K562 (cell line): ENCODE results near the gene VPS4B. TPM values are rescaled to one million over a fixed set of nuclear protein-coding genes. Genes with fewer than 3 reads are reported as not detected.

Experiments used
- ARID3B ChIP-seq: fragments of 250-450 bp; sonication (Bioruptor Pico); IDR thresholded peaks from 2 replicates; pipeline ENCODE4 v1.4.0; 2020; ENCODE audit warnings: borderline replicate concordance
- CHD2 ChIP-seq: IDR thresholded peaks from 2 replicates; pipeline ENCODE4 v1.6.1; 2011; ENCODE audit warnings: low read depth, low read length
- E2F1 ChIP-seq: sonication (generic); formaldehyde crosslinking; IDR thresholded peaks from 2 replicates; pipeline ENCODE4 v1.8.1; 2023; ENCODE audit warnings: mild to moderate bottlenecking, missing genetic modification reagents, moderate library complexity
- FOXA3 ChIP-seq, 2 experiments: fragments of 450-650 bp in 1 of 2; sonication (generic) in 1 of 2; formaldehyde crosslinking; IDR thresholded peaks in 1 of 2; conservative IDR thresholded peaks in 1 of 2; 2 replicates each; pipeline versions ENCODE4 v1.4.0 to v1.8.0; 2020 to 2022; ENCODE audit warnings: mild to moderate bottlenecking in 2 of 2, missing genetic modification reagents in 1 of 2
- HNRNPK ChIP-seq: fragments of 200-400 bp; formaldehyde crosslinking; IDR thresholded peaks from one replicate; pipeline ENCODE4 v1.6.1; 2018; ENCODE audit warnings: mild to moderate bottlenecking, low read depth, low read length; ENCODE audit not compliant: poor library complexity, severe bottlenecking
- HNRNPUL1 ChIP-seq: fragments of 200-400 bp; formaldehyde crosslinking; IDR thresholded peaks from 2 replicates; pipeline ENCODE4 v1.6.1; 2017; ENCODE audit warnings: low read length
- JUND ChIP-seq, 2 experiments: IDR thresholded peaks; 2 replicates in 1 of 2; 3 replicates in 1 of 2; pipeline ENCODE4 v1.6.1; 2011; ENCODE audit warnings: borderline replicate concordance in 2 of 2, low read depth in 2 of 2, low read length in 2 of 2, improper control_type of control experiment in 1 of 2, missing biosample characterization in 1 of 2, missing genetic modification characterization in 1 of 2, missing genetic modification reagents in 1 of 2
- MYC ChIP-seq, 2 experiments: fragments of 250-450 bp in 1 of 2; sonication (Bioruptor Pico) in 1 of 2; IDR thresholded peaks; 2 replicates each; pipeline versions ENCODE4 v1.5.1 to v1.6.1; 2012 to 2021; ENCODE audit warnings: low read depth in 2 of 2, borderline replicate concordance in 1 of 2, improper control_type of control experiment in 1 of 2, low read length in 1 of 2, mild to moderate bottlenecking in 1 of 2, moderate library complexity in 1 of 2
- NR1H2 ChIP-seq: sonication (generic); formaldehyde crosslinking; IDR thresholded peaks from 2 replicates; pipeline ENCODE4 v1.4.0; 2020; ENCODE audit warnings: mild to moderate bottlenecking, missing genetic modification reagents
- OTX1 ChIP-seq: fragments of 450-650 bp; formaldehyde crosslinking; IDR thresholded peaks from 2 replicates; pipeline ENCODE4 v1.4.0; 2022; ENCODE audit warnings: mild to moderate bottlenecking
- RFX1 ChIP-seq: fragments of 450-650 bp; IDR thresholded peaks from 2 replicates; pipeline ENCODE4 v1.6.1; 2016; ENCODE audit warnings: mild to moderate bottlenecking, moderate library complexity
- XRCC5 ChIP-seq: fragments of 200-400 bp; formaldehyde crosslinking; IDR thresholded peaks from 2 replicates; pipeline ENCODE4 v1.6.1; 2017; ENCODE audit warnings: low read depth, mild to moderate bottlenecking, low read length
- ZKSCAN3 ChIP-seq: fragments of 250-450 bp; sonication (Bioruptor Pico); IDR thresholded peaks from 2 replicates; pipeline ENCODE4 v1.4.0; 2020
- ZNF431 ChIP-seq: sonication (generic); formaldehyde crosslinking; IDR thresholded peaks from 2 replicates; pipeline ENCODE4 v1.8.0; 2022; ENCODE audit warnings: mild to moderate bottlenecking, missing genetic modification reagents
- polyA plus RNA-seq, 8 experiments: library from polyadenylated mRNA; depleted of rRNA in 4 of 8; stranded (reverse) in 5 of 8; unstranded in 3 of 8; fragments of >200 nt; fragmentation: Nextera tagmentation in 2 of 8; fragmentation: Illumina TruSeq in 1 of 8; extraction: Ambion mirVana in 2 of 8; extraction: Trizol in 1 of 8; gene quantifications; 2 replicates each; pipeline versions ENCODE4 v1.2.1 to v1.2.3, GENCODE V29; 2011 to 2014; ENCODE audit warnings: inconsistent platforms in 1 of 8, missing spikeins in 1 of 8
- total RNA-seq, 7 experiments: library from RNA; depleted of rRNA in 6 of 7; stranded (reverse); fragments of >200 nt in 6 of 7; fragmentation: Illumina TruSeq in 2 of 7; extraction: Trizol in 2 of 7; gene quantifications; 2 replicates each; pipeline versions ENCODE4 v1.2.1 to v1.2.3, GENCODE V29; 2011 to 2021; ENCODE audit warnings: low replicate concordance in 1 of 7
- TF ChIP-seq, protein P1 (sequence below), 2 experiments: fragments of 450-650 bp in 1 of 2; sonication (generic) in 1 of 2; formaldehyde crosslinking in 1 of 2; IDR thresholded peaks in 1 of 2; conservative IDR thresholded peaks in 1 of 2; 2 replicates each; pipeline versions ENCODE4 v1.6.1 to v1.8.1; 2016 to 2023; ENCODE audit warnings: mild to moderate bottlenecking in 2 of 2, moderate library complexity in 2 of 2, inconsistent platforms in 1 of 2, missing genetic modification reagents in 1 of 2
- TF ChIP-seq, protein P2 (sequence below): sonication (generic); formaldehyde crosslinking; IDR thresholded peaks from 2 replicates; pipeline ENCODE4 v1.8.1; 2023; ENCODE audit warnings: missing genetic modification reagents, mild to moderate bottlenecking, borderline replicate concordance

VPS4B gene
- total and polyA plus RNA-seq, 9 of the 15 experiments (the other 6 are each of a cell fraction or from before 2014, with no cell fraction given) = 7.3 to 16.4 (median 10.4) TPM

GRCh38 chr18:63367053-63367953 is 55.0 kb downstream of the VPS4B start, which contains the start of gene KDSR (continued):
- TF ChIP-seq CHD2 = peak; percentile 66
- no peak for TF ChIP-seq E2F1 (CRISPR knock-in tag)
- TF ChIP-seq, protein P1, sequence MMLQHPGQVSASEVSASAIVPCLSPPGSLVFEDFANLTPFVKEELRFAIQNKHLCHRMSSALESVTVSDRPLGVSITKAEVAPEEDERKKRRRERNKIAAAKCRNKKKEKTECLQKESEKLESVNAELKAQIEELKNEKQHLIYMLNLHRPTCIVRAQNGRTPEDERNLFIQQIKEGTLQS (IDR thresholded peaks at IDR 0.05) = no peak
- TF ChIP-seq, protein P1 (CRISPR knock-in tag; conservative IDR thresholded peaks at IDR 0.05) = no peak
- TF ChIP-seq NR1H2 (CRISPR knock-in tag) = no peak
- TF ChIP-seq JUND (IDR thresholded peaks at IDR 0.05; ENCODE audit: borderline replicate concordance, low read depth, low read length) = peak; percentile 30; the same call in 1 of the 2 replicates
- TF ChIP-seq JUND (tag; IDR thresholded peaks at IDR 0.05; ENCODE audit: borderline replicate concordance, low read depth, low read length) = no peak
- 0 out of 2 replicates have a peak, but pooled peaks have one; percentile 34 for TF ChIP-seq MYC (IDR thresholded peaks at IDR 0.05; ENCODE audit: low read depth, low read length)
- no peak for TF ChIP-seq MYC (CRISPR knock-in tag; IDR thresholded peaks at IDR 0.05; ENCODE audit: borderline replicate concordance, low read depth)
- TF ChIP-seq OTX1 (CRISPR knock-in tag) = no peak
- TF ChIP-seq HNRNPK = no peak
- TF ChIP-seq ZKSCAN3 = no peak
- TF ChIP-seq FOXA3 (CRISPR knock-in tag; conservative IDR thresholded peaks at IDR 0.05 in 1 of 2, IDR thresholded peaks at IDR 0.05 in 1 of 2) = no peak
- no peak for TF ChIP-seq ZNF431 (CRISPR knock-in tag)
- no peak for TF ChIP-seq RFX1
- peak; percentile 92; the same call in 1 of the 2 replicates for TF ChIP-seq XRCC5
- TF ChIP-seq HNRNPUL1 = no peak
- TF ChIP-seq ARID3B (CRISPR knock-in tag) = no peak
- TF ChIP-seq, protein P2, sequence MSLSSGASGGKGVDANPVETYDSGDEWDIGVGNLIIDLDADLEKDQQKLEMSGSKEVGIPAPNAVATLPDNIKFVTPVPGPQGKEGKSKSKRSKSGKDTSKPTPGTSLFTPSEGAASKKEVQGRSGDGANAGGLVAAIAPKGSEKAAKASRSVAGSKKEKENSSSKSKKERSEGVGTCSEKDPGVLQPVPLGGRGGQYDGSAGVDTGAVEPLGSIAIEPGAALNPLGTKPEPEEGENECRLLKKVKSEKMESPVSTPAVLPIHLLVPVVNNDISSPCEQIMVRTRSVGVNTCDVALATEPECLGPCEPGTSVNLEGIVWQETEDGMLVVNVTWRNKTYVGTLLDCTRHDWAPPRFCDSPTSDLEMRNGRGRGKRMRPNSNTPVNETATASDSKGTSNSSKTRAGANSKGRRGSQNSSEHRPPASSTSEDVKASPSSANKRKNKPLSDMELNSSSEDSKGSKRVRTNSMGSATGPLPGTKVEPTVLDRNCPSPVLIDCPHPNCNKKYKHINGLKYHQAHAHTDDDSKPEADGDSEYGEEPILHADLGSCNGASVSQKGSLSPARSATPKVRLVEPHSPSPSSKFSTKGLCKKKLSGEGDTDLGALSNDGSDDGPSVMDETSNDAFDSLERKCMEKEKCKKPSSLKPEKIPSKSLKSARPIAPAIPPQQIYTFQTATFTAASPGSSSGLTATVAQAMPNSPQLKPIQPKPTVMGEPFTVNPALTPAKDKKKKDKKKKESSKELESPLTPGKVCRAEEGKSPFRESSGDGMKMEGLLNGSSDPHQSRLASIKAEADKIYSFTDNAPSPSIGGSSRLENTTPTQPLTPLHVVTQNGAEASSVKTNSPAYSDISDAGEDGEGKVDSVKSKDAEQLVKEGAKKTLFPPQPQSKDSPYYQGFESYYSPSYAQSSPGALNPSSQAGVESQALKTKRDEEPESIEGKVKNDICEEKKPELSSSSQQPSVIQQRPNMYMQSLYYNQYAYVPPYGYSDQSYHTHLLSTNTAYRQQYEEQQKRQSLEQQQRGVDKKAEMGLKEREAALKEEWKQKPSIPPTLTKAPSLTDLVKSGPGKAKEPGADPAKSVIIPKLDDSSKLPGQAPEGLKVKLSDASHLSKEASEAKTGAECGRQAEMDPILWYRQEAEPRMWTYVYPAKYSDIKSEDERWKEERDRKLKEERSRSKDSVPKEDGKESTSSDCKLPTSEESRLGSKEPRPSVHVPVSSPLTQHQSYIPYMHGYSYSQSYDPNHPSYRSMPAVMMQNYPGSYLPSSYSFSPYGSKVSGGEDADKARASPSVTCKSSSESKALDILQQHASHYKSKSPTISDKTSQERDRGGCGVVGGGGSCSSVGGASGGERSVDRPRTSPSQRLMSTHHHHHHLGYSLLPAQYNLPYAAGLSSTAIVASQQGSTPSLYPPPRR = no peak
